ENCODE measurements around the gene OXTR. TPM values are rescaled to one million over a fixed set of nuclear protein-coding genes. Genes with fewer than 3 reads are reported as not detected.

The OXTR gene
- polyA plus RNA-seq, 1 donor from 2014 or later: 1.7 TPM

DNA sequence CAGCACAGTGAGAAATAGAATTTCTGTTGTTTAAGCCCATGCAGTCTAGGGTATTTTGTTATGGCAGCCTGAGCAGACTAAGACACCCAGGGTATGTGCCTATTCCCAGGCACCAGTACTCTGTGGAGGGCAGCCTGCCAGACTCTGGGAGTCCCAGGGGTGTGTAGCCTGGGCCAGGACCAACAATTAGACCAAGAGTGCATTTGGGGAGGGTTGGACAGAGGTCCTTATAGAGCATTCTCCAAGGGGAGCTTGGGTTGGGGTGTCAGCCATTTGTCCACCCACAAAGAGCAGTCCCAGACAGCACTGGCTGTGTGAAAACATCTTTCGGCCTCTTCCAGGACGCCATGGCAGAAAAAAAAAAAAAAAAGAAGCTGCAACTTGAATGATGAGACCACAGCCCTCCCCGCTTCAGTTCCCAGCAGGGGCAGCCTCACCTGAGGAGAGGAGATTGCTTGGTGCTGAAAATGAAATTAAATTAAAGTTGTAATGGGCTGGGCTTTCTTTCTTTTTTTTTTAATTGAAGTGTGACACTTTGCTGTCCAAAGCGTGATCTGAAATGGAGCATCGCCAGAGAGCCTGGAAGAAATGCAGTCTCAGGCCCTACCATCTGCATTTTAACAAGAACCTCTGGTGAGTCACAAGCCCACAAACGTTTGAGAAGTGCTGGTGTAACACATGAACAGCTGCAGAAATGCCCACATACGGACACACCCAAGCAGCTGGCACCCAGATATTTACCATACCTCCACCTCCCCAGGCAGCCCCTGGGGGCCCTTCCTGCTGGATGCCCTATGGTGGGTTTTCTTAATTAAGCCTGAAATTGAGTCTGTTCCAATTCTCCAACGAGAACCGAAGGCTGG is 57.1 kb downstream of the OXTR start:
- no peaks in the 10 kb centered on the region for H4K20me1 ChIP-seq (ENCODE audit: insufficient read depth)
- no peaks in the 10 kb centered on the region for H3F3A ChIP-seq (ENCODE audit: insufficient read depth, low read length, poor library complexity, severe bottlenecking)
- H3K79me2 ChIP-seq (replicated peaks; ENCODE audit: insufficient read depth, low read length): no peaks in the 10 kb centered on the region
- no peak overlapping the region for H3K27ac ChIP-seq (ENCODE audit: low read length)
- no peaks in the 10 kb centered on the region for H3K27me3 ChIP-seq (ENCODE audit: insufficient read depth, low read depth, low read length)
- no peak for TF ChIP-seq EZH2 (IDR thresholded peaks at IDR 0.05; ENCODE audit: borderline replicate concordance, insufficient read depth, low read length, poor library complexity, severe bottlenecking)
- TF ChIP-seq POLR2AphosphoS5 (IDR thresholded peaks at IDR 0.05): no peak
- TF ChIP-seq RAD21 (conservative IDR thresholded peaks at IDR 0.05): no peak
- TF ChIP-seq, protein P1, sequence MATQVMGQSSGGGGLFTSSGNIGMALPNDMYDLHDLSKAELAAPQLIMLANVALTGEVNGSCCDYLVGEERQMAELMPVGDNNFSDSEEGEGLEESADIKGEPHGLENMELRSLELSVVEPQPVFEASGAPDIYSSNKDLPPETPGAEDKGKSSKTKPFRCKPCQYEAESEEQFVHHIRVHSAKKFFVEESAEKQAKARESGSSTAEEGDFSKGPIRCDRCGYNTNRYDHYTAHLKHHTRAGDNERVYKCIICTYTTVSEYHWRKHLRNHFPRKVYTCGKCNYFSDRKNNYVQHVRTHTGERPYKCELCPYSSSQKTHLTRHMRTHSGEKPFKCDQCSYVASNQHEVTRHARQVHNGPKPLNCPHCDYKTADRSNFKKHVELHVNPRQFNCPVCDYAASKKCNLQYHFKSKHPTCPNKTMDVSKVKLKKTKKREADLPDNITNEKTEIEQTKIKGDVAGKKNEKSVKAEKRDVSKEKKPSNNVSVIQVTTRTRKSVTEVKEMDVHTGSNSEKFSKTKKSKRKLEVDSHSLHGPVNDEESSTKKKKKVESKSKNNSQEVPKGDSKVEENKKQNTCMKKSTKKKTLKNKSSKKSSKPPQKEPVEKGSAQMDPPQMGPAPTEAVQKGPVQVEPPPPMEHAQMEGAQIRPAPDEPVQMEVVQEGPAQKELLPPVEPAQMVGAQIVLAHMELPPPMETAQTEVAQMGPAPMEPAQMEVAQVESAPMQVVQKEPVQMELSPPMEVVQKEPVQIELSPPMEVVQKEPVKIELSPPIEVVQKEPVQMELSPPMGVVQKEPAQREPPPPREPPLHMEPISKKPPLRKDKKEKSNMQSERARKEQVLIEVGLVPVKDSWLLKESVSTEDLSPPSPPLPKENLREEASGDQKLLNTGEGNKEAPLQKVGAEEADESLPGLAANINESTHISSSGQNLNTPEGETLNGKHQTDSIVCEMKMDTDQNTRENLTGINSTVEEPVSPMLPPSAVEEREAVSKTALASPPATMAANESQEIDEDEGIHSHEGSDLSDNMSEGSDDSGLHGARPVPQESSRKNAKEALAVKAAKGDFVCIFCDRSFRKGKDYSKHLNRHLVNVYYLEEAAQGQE (IDR thresholded peaks at IDR 0.05; ENCODE audit: borderline replicate concordance): no peak
- no peak for TF ChIP-seq MXI1 (conservative IDR thresholded peaks at IDR 0.05; ENCODE audit: poor library complexity, severe bottlenecking)
- no peak for TF ChIP-seq SMC3 (conservative IDR thresholded peaks at IDR 0.05; ENCODE audit: poor library complexity)
- TF ChIP-seq EP300 (conservative IDR thresholded peaks at IDR 0.05; ENCODE audit: poor library complexity, severe bottlenecking): no peak
- TF ChIP-seq, protein P2, sequence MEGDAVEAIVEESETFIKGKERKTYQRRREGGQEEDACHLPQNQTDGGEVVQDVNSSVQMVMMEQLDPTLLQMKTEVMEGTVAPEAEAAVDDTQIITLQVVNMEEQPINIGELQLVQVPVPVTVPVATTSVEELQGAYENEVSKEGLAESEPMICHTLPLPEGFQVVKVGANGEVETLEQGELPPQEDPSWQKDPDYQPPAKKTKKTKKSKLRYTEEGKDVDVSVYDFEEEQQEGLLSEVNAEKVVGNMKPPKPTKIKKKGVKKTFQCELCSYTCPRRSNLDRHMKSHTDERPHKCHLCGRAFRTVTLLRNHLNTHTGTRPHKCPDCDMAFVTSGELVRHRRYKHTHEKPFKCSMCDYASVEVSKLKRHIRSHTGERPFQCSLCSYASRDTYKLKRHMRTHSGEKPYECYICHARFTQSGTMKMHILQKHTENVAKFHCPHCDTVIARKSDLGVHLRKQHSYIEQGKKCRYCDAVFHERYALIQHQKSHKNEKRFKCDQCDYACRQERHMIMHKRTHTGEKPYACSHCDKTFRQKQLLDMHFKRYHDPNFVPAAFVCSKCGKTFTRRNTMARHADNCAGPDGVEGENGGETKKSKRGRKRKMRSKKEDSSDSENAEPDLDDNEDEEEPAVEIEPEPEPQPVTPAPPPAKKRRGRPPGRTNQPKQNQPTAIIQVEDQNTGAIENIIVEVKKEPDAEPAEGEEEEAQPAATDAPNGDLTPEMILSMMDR (IDR thresholded peaks at IDR 0.05; ENCODE audit: poor library complexity, severe bottlenecking): no peak
- no peak for TF ChIP-seq TAF1 (IDR thresholded peaks at IDR 0.05; ENCODE audit: low read depth)
- H3K4me2 ChIP-seq (ENCODE audit: low read length): no peak overlapping the region
- no peaks in the 10 kb centered on the region for H3K36me3 ChIP-seq (ENCODE audit: insufficient read depth, low read length)
- H3K9ac ChIP-seq (ENCODE audit: low read length): no peak overlapping the region
- H2AFZ ChIP-seq (ENCODE audit: low read depth, low read length): no peak overlapping the region
- no peaks in the 10 kb centered on the region for H3K9me3 ChIP-seq (ENCODE audit: low read length)
- H3K4me3 ChIP-seq (ENCODE audit: low read length): no peak overlapping the region
- no peaks in the 10 kb centered on the region for H3K9me2 ChIP-seq (ENCODE audit: insufficient read depth, low read length)

DNA sequence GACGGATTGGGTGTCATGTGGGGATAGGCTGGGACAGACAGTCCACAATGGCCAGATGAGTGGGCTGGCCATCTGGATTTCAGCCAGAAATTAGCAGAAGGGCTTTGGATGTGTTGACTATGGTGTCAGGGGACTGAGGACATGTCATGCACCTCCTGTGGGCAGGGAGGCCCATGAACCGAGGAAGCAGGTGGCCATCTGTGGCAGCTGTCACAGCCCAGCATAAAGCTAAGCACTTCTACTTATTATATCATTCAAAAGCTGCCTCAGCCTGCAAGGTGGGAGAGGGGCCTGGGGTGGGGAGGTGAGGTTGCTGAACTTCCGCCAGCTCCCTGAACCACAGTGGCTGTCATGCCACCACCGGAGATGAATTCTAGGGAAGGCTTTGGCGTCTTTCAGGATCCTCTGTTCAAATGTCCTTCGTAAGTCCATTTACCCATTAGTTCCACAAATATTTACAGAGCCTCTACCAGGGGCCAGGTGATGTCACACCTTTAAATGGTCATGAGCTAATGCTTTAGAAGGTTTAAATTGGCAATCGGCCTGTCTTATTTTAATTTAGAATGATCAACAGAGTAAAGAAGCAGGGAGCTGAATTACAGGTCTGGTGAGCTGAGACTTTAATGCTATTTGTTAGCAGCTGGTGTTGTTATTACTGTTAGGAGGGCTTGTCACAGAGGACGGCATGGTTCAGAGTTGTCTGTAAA is 59.5 kb downstream of the OXTR start:
- Histone ChIP-seq H3K4me3 (ENCODE audit: low read length) (no peak overlapping the region), H3K27me3 (ENCODE audit: insufficient read depth, low read depth, low read length) (no peaks in the 10 kb centered on the region), H3F3A (ENCODE audit: insufficient read depth, low read length, poor library complexity, severe bottlenecking) (no peaks in the 10 kb centered on the region), H3K27ac (ENCODE audit: low read length) (no peak overlapping the region), H3K9me3 (ENCODE audit: low read length) (no peaks in the 10 kb centered on the region), H3K79me2 (replicated peaks; ENCODE audit: insufficient read depth, low read length) (no peaks in the 10 kb centered on the region), H3K9ac (ENCODE audit: low read length) (no peak overlapping the region), H4K20me1 (ENCODE audit: insufficient read depth) (no peaks in the 10 kb centered on the region), H3K36me3 (ENCODE audit: insufficient read depth, low read length) (no peaks in the 10 kb centered on the region), H3K9me2 (ENCODE audit: insufficient read depth, low read length) (no peaks in the 10 kb centered on the region), H2AFZ (ENCODE audit: low read depth, low read length) (no peak overlapping the region), H3K4me2 (ENCODE audit: low read length) (no peak overlapping the region)
- TF ChIP-seq EZH2 (IDR thresholded peaks at IDR 0.05; ENCODE audit: borderline replicate concordance, insufficient read depth, low read length, poor library complexity, severe bottlenecking): no peak
- TF ChIP-seq, protein P2 (IDR thresholded peaks at IDR 0.05; ENCODE audit: poor library complexity, severe bottlenecking): no peak
- TF ChIP-seq RAD21 (conservative IDR thresholded peaks at IDR 0.05): no peak
- TF ChIP-seq MXI1 (conservative IDR thresholded peaks at IDR 0.05; ENCODE audit: poor library complexity, severe bottlenecking): no peak
- no peak for TF ChIP-seq EP300 (conservative IDR thresholded peaks at IDR 0.05; ENCODE audit: poor library complexity, severe bottlenecking)
- TF ChIP-seq, protein P1 (IDR thresholded peaks at IDR 0.05; ENCODE audit: borderline replicate concordance): no peak
